ENCODE data around the gene BBOX1.

The BBOX1 gene

GRCh38 chr11:27040302-27041115 is at the start of gene BBOX1:
Gene BBOX1, plus strand, starts transcription at chr11:27040815. Its CDS starts 14,616 bp downstream, at chr11:27055431.
- TF ChIP-seq EP300 (IDR thresholded peaks at IDR 0.05; ENCODE audit: borderline replicate concordance): no peak
- no peak for TF ChIP-seq ZBTB7A (IDR thresholded peaks at IDR 0.05; ENCODE audit: low read depth)
- TF ChIP-seq EGR1 (IDR thresholded peaks at IDR 0.05): no peak
- TF ChIP-seq TCF12 (IDR thresholded peaks at IDR 0.05; ENCODE audit: low read depth): no peak
- no peak for TF ChIP-seq MAX (IDR thresholded peaks at IDR 0.05)
- TF ChIP-seq CEBPB (IDR thresholded peaks at IDR 0.05): no peak; the same call in 1 of the 2 replicates
- no peak for TF ChIP-seq USF1 (IDR thresholded peaks at IDR 0.05)
- TF ChIP-seq NFIC (IDR thresholded peaks at IDR 0.05): no peak
- TF ChIP-seq RAD21 (IDR thresholded peaks at IDR 0.05; ENCODE audit: low read depth): no peak
- TF ChIP-seq REST (IDR thresholded peaks at IDR 0.05; ENCODE audit: low read depth): no peak
- TF ChIP-seq TEAD4 (IDR thresholded peaks at IDR 0.05): no peak
- TF ChIP-seq CREB1 (IDR thresholded peaks at IDR 0.05; ENCODE audit: low read depth): no peak
- TF ChIP-seq FOXM1 (IDR thresholded peaks at IDR 0.05; ENCODE audit: borderline replicate concordance, low read depth): no peak
- TF ChIP-seq YY1 (IDR thresholded peaks at IDR 0.05; ENCODE audit: low read depth): no peak
- no peak for TF ChIP-seq TAF1 (IDR thresholded peaks at IDR 0.05; ENCODE audit: low read depth)

- TF ChIP-seq CREB1 (IDR thresholded peaks at IDR 0.05; ENCODE audit: low read depth) (no peak), TCF12 (IDR thresholded peaks at IDR 0.05; ENCODE audit: low read depth) (no peak), TEAD4 (IDR thresholded peaks at IDR 0.05) (no peak), ZBTB7A (IDR thresholded peaks at IDR 0.05; ENCODE audit: low read depth) (no peak), EP300 (IDR thresholded peaks at IDR 0.05; ENCODE audit: borderline replicate concordance) (no peak), RAD21 (IDR thresholded peaks at IDR 0.05; ENCODE audit: low read depth) (no peak), NFIC (IDR thresholded peaks at IDR 0.05) (no peak), YY1 (IDR thresholded peaks at IDR 0.05; ENCODE audit: low read depth) (no peak), EGR1 (IDR thresholded peaks at IDR 0.05) (no peak), MAX (IDR thresholded peaks at IDR 0.05) (no peak), TAF1 (IDR thresholded peaks at IDR 0.05; ENCODE audit: low read depth) (no peak), REST (IDR thresholded peaks at IDR 0.05; ENCODE audit: low read depth) (no peak), FOXM1 (IDR thresholded peaks at IDR 0.05; ENCODE audit: borderline replicate concordance, low read depth) (no peak), CEBPB (IDR thresholded peaks at IDR 0.05) (no peak), USF1 (IDR thresholded peaks at IDR 0.05) (no peak)
These were observed 48.5 kb upstream of the BBOX1 start for GRCh38 chr11:26992031-26992541.

- no peak for TF ChIP-seq FOXM1 (IDR thresholded peaks at IDR 0.05; ENCODE audit: borderline replicate concordance, low read depth)
- no peak for TF ChIP-seq REST (IDR thresholded peaks at IDR 0.05; ENCODE audit: low read depth)
- no peak for TF ChIP-seq EGR1 (IDR thresholded peaks at IDR 0.05)
- TF ChIP-seq USF1 (IDR thresholded peaks at IDR 0.05): no peak
- no peak for TF ChIP-seq RAD21 (IDR thresholded peaks at IDR 0.05; ENCODE audit: low read depth)
- TF ChIP-seq YY1 (IDR thresholded peaks at IDR 0.05; ENCODE audit: low read depth): no peak
- TF ChIP-seq TAF1 (IDR thresholded peaks at IDR 0.05; ENCODE audit: low read depth): no peak
- TF ChIP-seq MAX (IDR thresholded peaks at IDR 0.05): no peak
- no peak for TF ChIP-seq CEBPB (IDR thresholded peaks at IDR 0.05)
- no peak for TF ChIP-seq TEAD4 (IDR thresholded peaks at IDR 0.05)
- no peak for TF ChIP-seq TCF12 (IDR thresholded peaks at IDR 0.05; ENCODE audit: low read depth)
- no peak for TF ChIP-seq NFIC (IDR thresholded peaks at IDR 0.05)
- TF ChIP-seq CREB1 (IDR thresholded peaks at IDR 0.05; ENCODE audit: low read depth): no peak
- no peak for TF ChIP-seq EP300 (IDR thresholded peaks at IDR 0.05; ENCODE audit: borderline replicate concordance)
- no peak for TF ChIP-seq ZBTB7A (IDR thresholded peaks at IDR 0.05; ENCODE audit: low read depth)
These were observed 46.6 kb upstream of the BBOX1 start, which contains the start of gene FIBIN for GRCh38 chr11:26993965-26994457. Gene FIBIN, plus strand, starts transcription at chr11:26994112. Its CDS starts 415 bp downstream, at chr11:26994527.

Measured in Ishikawa (cell line).